AG04450 (cell line): ENCODE results near the gene CLDN20. TPM values are rescaled to one million over a fixed set of nuclear protein-coding genes. Genes with fewer than 3 reads are reported as not detected.
A peak's percentile ranks its signal among the peaks of the same experiment; 100 is the strongest.
"Not testable (repeated sequence)": the region's sequence is repeated elsewhere in the genome, so short reads cannot be mapped to it uniquely, and the experiment has no call there.

Experiments used
- CTCF ChIA-PET: fragments of 300-600, 350-600 bp; formaldehyde crosslinking; extraction: SDS; loops from one replicate; lab custom pipeline; 2022; ENCODE audit warnings: antibody characterized with exemption, inconsistent platforms; lab: Charles Lee
- POLR2A ChIA-PET: fragments of 350-600 bp; formaldehyde crosslinking; extraction: SDS; loops from one replicate; lab custom pipeline; 2021; ENCODE audit warnings: antibody characterized with exemption, inconsistent platforms; lab: Yijun Ruan, JAX
- DNase-seq: peaks from one replicate; pipeline ENCODE4 v3.0.0-alpha.2; 2011; ENCODE audit warnings: low read depth, low spot score
- H3K27ac ChIP-seq: one replicate; pipeline ENCODE4 v1.5.1; 2012; ENCODE audit warnings: low read depth, low read length, control low read depth
- H3K27me3 ChIP-seq: one replicate; pipeline ENCODE4 v1.6.0; 2012; ENCODE audit warnings: low read length; ENCODE audit not compliant: control insufficient read depth, insufficient read depth
- H3K4me3 ChIP-seq: 2 replicates; pipeline ENCODE4 v1.5.1; 2011; ENCODE audit warnings: mild to moderate bottlenecking, low read depth, low read length, control low read depth
- H3K9me3 ChIP-seq: 2 replicates; pipeline ENCODE4 v1.5.1; 2012; ENCODE audit warnings: low read length; ENCODE audit not compliant: control insufficient read depth, insufficient read depth
- polyA plus RNA-seq: library from polyadenylated mRNA; depleted of rRNA; stranded (reverse); fragments of >200 nt; gene quantifications from 2 replicates; pipeline ENCODE4 v1.2.3, GENCODE V29; 2011
- TF ChIP-seq, protein P1 (sequence below): IDR thresholded peaks from 2 replicates; pipeline ENCODE4 v1.5.1; 2011; ENCODE audit warnings: low read depth, low read length, control low read depth, inconsistent platforms

CLDN20 gene
- polyA plus RNA-seq, 1 experiment = not detected

DNA sequence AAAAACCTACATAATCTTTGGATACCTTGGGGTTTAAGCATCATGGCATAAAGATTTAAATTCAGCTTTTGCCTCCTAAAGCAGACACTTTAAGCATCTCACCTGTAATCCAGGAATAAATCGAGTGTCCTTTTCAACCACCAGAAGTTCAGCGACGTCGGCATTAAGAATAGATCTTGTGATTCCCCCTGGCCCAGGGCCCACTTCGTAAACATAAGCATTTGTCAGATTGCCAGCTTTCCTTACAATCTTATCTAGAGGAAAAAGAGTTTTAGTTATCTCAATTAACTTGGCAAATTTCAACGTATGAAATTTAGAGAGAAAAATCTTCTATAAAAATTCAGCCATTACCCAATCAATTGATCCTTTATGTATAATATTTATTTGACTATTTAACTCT is 47.3 kb downstream of the CLDN20 start:
- no peak overlapping the region for H3K27ac ChIP-seq
- TF ChIP-seq, protein P1, sequence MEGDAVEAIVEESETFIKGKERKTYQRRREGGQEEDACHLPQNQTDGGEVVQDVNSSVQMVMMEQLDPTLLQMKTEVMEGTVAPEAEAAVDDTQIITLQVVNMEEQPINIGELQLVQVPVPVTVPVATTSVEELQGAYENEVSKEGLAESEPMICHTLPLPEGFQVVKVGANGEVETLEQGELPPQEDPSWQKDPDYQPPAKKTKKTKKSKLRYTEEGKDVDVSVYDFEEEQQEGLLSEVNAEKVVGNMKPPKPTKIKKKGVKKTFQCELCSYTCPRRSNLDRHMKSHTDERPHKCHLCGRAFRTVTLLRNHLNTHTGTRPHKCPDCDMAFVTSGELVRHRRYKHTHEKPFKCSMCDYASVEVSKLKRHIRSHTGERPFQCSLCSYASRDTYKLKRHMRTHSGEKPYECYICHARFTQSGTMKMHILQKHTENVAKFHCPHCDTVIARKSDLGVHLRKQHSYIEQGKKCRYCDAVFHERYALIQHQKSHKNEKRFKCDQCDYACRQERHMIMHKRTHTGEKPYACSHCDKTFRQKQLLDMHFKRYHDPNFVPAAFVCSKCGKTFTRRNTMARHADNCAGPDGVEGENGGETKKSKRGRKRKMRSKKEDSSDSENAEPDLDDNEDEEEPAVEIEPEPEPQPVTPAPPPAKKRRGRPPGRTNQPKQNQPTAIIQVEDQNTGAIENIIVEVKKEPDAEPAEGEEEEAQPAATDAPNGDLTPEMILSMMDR = no peak
- no peak overlapping the region for H3K4me3 ChIP-seq
- POLR2A ChIA-PET = interaction anchor here (1.0 kb wide), 1 partner anchor 122 kb away, joined by 4 read pairs; no protein-coding TSS in a partner anchor
- no peaks in the 10 kb centered on the region for H3K9me3 ChIP-seq
- CTCF ChIA-PET = no interaction called here
- H3K27me3 ChIP-seq = no peaks in the 10 kb centered on the region
- DNase-seq = no peak

DNA sequence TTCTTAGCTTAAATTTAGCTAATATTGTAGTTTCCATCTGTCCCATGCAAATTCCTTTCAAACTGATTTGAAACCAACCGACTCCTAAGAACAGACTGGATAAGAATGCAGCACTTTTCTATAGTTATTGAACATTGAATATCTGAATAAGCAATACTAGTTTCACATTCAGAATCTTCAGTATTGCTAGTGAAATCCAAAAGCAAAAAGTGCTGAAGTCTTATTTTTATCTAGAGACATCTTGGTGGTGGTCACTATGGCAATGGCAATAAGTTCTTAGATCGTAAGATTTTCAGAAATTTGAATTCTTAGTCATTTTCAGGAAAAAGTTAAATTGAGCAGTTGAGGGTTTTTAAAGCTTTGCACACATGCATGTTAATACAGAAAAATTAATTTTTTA is 47.8 kb downstream of the CLDN20 start:
- Histone ChIP-seq H3K4me3 (no peak overlapping the region), H3K27me3 (no peaks in the 10 kb centered on the region), H3K27ac (no peak overlapping the region), H3K9me3 (no peaks in the 10 kb centered on the region)
- TF ChIP-seq, protein P1 = no peak
- DNase-seq = no peak
- POLR2A ChIA-PET = no interaction called here
- CTCF ChIA-PET = interaction anchor here (1.3 kb wide), 1 partner anchor 63 kb away, joined by 4 read pairs; no protein-coding TSS in a partner anchor

DNA sequence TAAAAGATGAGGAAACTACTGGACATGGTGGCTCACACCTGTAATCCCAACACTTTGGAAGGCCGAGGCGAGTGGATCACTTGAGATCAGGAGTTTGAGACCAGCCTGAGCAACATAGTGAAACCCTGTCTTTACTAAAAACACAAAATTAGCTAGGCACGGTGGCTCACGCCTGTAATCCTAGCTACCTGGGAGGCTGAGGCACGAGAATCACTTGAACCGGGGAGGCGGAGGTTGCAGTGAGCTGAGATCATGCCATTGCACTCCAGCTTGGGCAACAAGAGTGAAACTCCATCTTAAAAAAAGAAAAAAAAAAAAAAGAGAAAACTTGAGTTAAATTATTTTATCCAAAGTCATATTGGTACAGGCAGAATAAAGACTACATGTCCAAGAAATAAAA is 49.1 kb downstream of the CLDN20 start:
- not testable (repeated sequence) for H3K27me3 ChIP-seq, DNase-seq, H3K27ac ChIP-seq, H3K9me3 ChIP-seq
- ChIA-PET POLR2A (interaction anchor here (0.6 kb wide), 1 partner anchor 803 kb away, joined by 5 read pairs; the partner anchor contains the start of gene CNKSR3), CTCF (interaction anchor here (0.9 to 2.0 kb wide), 4 partner anchors 65 to 445 kb away, joined by 3 to 5 read pairs (median 4); no protein-coding TSS in a partner anchor)
- H3K4me3 ChIP-seq = peak overlapping the region; percentile 92

DNA sequence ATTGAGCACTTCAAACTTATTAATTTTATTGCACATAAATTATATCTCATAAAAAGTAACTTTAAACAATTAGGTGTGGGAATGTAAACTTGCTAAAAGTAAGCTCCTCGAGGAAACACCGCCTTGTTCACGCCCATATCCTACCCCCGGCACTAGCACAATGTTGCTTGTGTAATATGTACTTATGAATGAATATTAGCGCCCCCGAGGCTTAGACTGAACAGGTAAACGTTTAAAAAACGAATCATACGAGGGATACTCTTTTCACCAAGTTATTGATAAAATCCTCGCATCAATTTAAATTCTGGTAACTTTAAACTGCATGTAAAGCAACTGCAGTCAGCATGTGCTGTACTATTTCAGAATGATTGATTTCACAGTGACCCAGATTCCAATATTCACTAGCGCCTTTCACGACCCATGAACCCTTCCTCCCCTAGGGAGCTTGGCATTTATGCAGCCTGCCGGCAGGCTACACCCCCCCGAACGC is 49.8 kb downstream of the CLDN20 start:
- no peaks in the 10 kb centered on the region for H3K27me3 ChIP-seq
- peak overlapping the region; percentile 92 for H3K4me3 ChIP-seq
- ChIA-PET CTCF (interaction anchor here (0.9 to 2.0 kb wide), 3 partner anchors 138 to 445 kb away, joined by 3 to 5 read pairs (median 3); no protein-coding TSS in a partner anchor), POLR2A (no interaction called here)
- no peak overlapping the region for H3K27ac ChIP-seq
- TF ChIP-seq, protein P1 = no peak
- no peak for DNase-seq
- no peaks in the 10 kb centered on the region for H3K9me3 ChIP-seq

DNA sequence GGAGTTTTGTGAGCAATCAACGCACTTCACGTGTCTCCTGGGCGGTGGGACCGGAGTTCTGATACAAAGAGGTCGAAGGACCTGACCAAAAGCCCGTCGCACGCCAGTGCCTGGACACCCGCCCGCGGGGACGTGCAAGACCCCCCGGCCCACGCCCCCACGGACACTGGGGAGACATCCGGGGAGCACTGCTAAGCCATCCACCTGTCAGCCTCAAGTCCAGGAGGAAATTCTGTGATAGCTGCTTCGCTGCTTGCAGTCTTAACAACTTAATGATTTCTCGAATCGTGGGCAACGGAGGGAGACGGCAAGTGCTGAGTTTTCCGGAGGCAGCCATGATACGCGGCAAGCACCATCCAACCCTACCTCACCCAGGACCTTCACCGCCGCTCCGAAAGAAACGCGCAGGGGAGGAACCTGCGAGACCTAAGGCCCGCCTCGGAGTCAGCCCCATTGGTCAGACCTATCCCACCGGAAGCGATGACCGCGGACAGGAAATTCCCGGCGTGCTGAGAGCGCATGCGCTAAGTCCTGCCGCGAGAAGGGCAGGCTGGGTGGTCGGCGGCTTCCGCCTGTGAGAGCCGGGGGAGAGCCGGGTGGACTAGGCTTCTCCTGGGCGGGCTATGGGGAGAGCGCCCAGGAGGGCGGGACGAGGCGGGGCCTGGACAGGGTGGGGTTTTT is 50.4 kb downstream of the CLDN20 start, which contains the start of gene TFB1M:
TFB1M (minus strand) TSS at position 393 of the 681 bp plus-strand sequence; CDS start at position 337, 56 bp downstream.
- ChIA-PET CTCF (interaction anchor here (0.6 to 2.2 kb wide), 6 partner anchors 13 to 446 kb away, joined by 3 to 8 read pairs (median 4); no protein-coding TSS in a partner anchor), POLR2A (interaction anchor here (1.0 kb wide), 2 partner anchors 35 to 125 kb away, joined by 3 to 4 read pairs; no protein-coding TSS in a partner anchor)
- Histone ChIP-seq H3K4me3 (peak within 1 kb of the TSS; percentile 92), H3K9me3 (no peaks in the 10 kb centered on the region), H3K27me3 (no peaks in the 10 kb centered on the region), H3K27ac (peak within 1 kb of the TSS; percentile 73)
- peak; percentile 98 for DNase-seq
- TF ChIP-seq, protein P1 = no peak
